Measurements from ENCODE around the gene MOB3B. TPM values are rescaled to one million over a fixed set of nuclear protein-coding genes. Genes with fewer than 3 reads are reported as not detected.

The MOB3B gene
- total RNA-seq, 1 donor from 2014 or later: 14.0 TPM

DNA sequence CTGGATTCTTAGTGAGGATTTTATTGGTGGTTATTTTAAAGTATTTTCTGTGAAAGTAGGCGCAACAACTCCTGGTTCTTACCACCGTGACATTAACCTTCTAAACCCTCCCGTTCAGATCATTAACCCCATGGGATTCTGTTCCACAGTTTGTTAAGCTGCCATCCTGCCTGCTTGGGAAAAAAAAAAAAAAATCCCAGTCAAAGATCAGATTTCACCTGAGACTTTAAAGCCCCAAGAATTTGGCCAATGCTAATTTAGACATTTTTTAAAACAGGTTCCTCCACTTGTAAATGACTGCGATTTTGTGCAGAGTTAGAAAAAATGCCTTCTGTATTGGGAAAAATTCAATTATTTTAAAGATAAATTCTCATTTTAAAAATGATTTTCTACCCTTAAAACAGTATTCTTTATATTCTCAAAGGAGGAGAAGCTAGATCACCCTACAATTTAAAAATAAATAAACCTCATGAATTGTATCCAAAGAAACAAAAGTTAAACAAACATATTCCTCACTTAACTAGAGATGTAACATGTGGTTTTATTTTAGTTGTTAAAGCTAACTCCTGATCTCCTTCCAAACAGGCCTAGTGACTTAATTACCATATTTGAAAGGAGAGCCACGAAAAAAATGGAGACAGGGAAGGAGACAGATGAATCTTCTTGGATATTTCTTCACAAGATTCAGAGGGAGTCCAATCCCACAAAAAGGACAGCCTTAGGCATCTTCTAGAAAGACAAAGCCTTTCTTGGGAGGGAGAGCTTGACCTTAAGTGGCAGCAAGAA lies 98.7 kb downstream of the MOB3B start:
- Histone ChIP-seq H3F3A (ENCODE audit: low read depth) (no peaks in the 10 kb centered on the region), H3K4me2 (no peak overlapping the region), H3K9me3 (ENCODE audit: low read depth) (no peaks in the 10 kb centered on the region), H3K79me2 (ENCODE audit: low read depth) (peaks cover 21% of the 10 kb centered on the region), H3K9ac (no peak overlapping the region), H3K27me3 (no peaks in the 10 kb centered on the region), H4K20me1 (ENCODE audit: low read depth) (peaks cover 45% of the 10 kb centered on the region), H3K4me3 (no peak overlapping the region), H3K36me3 (no peaks in the 10 kb centered on the region), H3K27ac (no peak overlapping the region), H3K4me1 (peaks cover 32% of the 10 kb centered on the region), H2AFZ (replicated peaks) (no peak overlapping the region)
- peak; percentile 10 for DNase-seq (ENCODE audit: low spot score)
- TF ChIP-seq EZH2 (IDR thresholded peaks at IDR 0.05): no peak
- TF ChIP-seq EZH2phosphoT487 (IDR thresholded peaks at IDR 0.05): no peak
- TF ChIP-seq, protein P1, sequence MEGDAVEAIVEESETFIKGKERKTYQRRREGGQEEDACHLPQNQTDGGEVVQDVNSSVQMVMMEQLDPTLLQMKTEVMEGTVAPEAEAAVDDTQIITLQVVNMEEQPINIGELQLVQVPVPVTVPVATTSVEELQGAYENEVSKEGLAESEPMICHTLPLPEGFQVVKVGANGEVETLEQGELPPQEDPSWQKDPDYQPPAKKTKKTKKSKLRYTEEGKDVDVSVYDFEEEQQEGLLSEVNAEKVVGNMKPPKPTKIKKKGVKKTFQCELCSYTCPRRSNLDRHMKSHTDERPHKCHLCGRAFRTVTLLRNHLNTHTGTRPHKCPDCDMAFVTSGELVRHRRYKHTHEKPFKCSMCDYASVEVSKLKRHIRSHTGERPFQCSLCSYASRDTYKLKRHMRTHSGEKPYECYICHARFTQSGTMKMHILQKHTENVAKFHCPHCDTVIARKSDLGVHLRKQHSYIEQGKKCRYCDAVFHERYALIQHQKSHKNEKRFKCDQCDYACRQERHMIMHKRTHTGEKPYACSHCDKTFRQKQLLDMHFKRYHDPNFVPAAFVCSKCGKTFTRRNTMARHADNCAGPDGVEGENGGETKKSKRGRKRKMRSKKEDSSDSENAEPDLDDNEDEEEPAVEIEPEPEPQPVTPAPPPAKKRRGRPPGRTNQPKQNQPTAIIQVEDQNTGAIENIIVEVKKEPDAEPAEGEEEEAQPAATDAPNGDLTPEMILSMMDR (IDR thresholded peaks at IDR 0.05): no peak
- no peak overlapping the region for H3K4me3 Mint-ChIP-seq
- H3K4me1 Mint-ChIP-seq: peaks cover 55% of the 10 kb centered on the region
- H3K27me3 Mint-ChIP-seq (ENCODE audit: insufficient read depth, low read depth): peaks cover 3% of the 10 kb centered on the region
- no peak overlapping the region for H3K27ac Mint-ChIP-seq
- no peaks in the 10 kb centered on the region for H3K36me3 Mint-ChIP-seq
- no peaks in the 10 kb centered on the region for H3K9me3 Mint-ChIP-seq

DNA sequence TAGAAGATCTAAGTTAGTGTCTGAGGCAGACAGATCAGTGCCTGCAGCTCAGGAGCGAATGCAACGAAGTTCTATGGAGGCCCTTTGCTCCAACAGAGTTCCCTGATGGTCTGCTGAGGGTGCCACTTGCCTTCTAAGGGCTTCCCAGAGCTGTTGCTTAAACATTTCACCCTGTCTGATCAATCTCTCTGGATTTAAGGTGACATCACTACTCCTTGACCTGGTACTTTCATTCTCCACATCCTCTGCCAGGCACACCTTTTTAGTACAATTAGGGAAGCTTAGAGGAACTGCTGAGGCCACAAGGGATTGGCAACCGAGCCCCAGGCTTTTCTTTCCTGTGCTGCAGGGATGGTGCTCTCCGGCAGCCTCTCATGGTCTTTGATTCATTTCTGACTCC lies 99.7 kb downstream of the MOB3B start:
- Histone ChIP-seq H3K27me3 (no peaks in the 10 kb centered on the region), H3K4me3 (no peak overlapping the region), H3K79me2 (ENCODE audit: low read depth) (peaks cover 21% of the 10 kb centered on the region), H4K20me1 (ENCODE audit: low read depth) (peaks cover 51% of the 10 kb centered on the region), H3K27ac (no peak overlapping the region), H3K4me2 (no peak overlapping the region), H3K36me3 (no peaks in the 10 kb centered on the region), H2AFZ (replicated peaks) (no peak overlapping the region), H3F3A (ENCODE audit: low read depth) (no peaks in the 10 kb centered on the region), H3K9me3 (ENCODE audit: low read depth) (no peaks in the 10 kb centered on the region), H3K4me1 (peaks cover 32% of the 10 kb centered on the region), H3K9ac (no peak overlapping the region)
- no peaks in the 10 kb centered on the region for H3K36me3 Mint-ChIP-seq
- H3K4me1 Mint-ChIP-seq: peaks cover 59% of the 10 kb centered on the region
- no peak for TF ChIP-seq EZH2phosphoT487 (IDR thresholded peaks at IDR 0.05)
- TF ChIP-seq, protein P1 (IDR thresholded peaks at IDR 0.05): no peak
- TF ChIP-seq EZH2 (IDR thresholded peaks at IDR 0.05): no peak
- H3K27me3 Mint-ChIP-seq (ENCODE audit: insufficient read depth, low read depth): peaks cover 3% of the 10 kb centered on the region
- no peak overlapping the region for H3K4me3 Mint-ChIP-seq
- no peak overlapping the region for H3K27ac Mint-ChIP-seq
- no peaks in the 10 kb centered on the region for H3K9me3 Mint-ChIP-seq
- DNase-seq (ENCODE audit: low spot score): no peak

DNA sequence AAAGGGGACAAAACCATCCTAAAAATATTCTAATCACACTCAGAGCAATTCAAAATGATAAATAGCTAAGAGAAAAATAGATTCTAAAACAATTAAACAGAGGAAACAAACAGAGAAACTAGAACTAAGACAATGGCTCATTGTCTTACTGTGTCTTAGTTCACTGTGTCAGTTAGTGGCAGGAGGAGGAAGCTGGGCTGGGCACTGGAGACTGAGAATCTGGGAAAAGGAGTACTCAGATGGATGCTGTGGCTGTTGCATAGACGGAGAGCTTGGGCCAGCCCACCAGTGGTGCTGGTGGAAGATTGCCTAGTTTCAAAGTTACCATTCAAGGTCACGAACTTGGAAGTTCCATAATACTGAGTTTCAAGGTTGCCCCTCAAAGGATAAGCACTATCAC lies 100.2 kb downstream of the MOB3B start:
- Mint-ChIP-seq H3K4me3 (no peak overlapping the region), H3K27me3 (ENCODE audit: insufficient read depth, low read depth) (peaks cover 3% of the 10 kb centered on the region), H3K27ac (no peak overlapping the region), H3K9me3 (no peaks in the 10 kb centered on the region), H3K36me3 (no peaks in the 10 kb centered on the region), H3K4me1 (peaks cover 59% of the 10 kb centered on the region)
- H3K4me1 ChIP-seq: peaks cover 32% of the 10 kb centered on the region
- H3K79me2 ChIP-seq (ENCODE audit: low read depth): peaks cover 21% of the 10 kb centered on the region
- no peak overlapping the region for H3K9ac ChIP-seq
- H3K4me3 ChIP-seq: no peak overlapping the region
- H3F3A ChIP-seq (ENCODE audit: low read depth): no peaks in the 10 kb centered on the region
- H4K20me1 ChIP-seq (ENCODE audit: low read depth): peaks cover 51% of the 10 kb centered on the region
- no peaks in the 10 kb centered on the region for H3K36me3 ChIP-seq
- H3K27me3 ChIP-seq: no peaks in the 10 kb centered on the region
- no peak overlapping the region for H2AFZ ChIP-seq (replicated peaks)
- no peak overlapping the region for H3K27ac ChIP-seq
- no peak overlapping the region for H3K4me2 ChIP-seq
- H3K9me3 ChIP-seq (ENCODE audit: low read depth): no peaks in the 10 kb centered on the region
- TF ChIP-seq EZH2phosphoT487 (IDR thresholded peaks at IDR 0.05): no peak
- TF ChIP-seq, protein P1 (IDR thresholded peaks at IDR 0.05): no peak
- no peak for TF ChIP-seq EZH2 (IDR thresholded peaks at IDR 0.05)
- no peak for DNase-seq (ENCODE audit: low spot score)
